GM23338 (cell line): ENCODE results near the gene TCF7L2. TPM values are rescaled to one million over a fixed set of nuclear protein-coding genes. Genes with fewer than 3 reads are reported as not detected.
A peak's percentile ranks its signal among the peaks of the same experiment; 100 is the strongest.

Experiments
- ATAC-seq: fragments of 200-7000 bp; cut with Tn5 transposase; 3 replicates; pipeline ENCODE4 v1.9.1; 2020
- DNase-seq: peaks from one replicate; pipeline ENCODE4 v3.0.0-alpha.2; 2015; ENCODE audit warnings: low spot score
- H2AFZ ChIP-seq: fragments of 200-600 bp; sonication (generic); 2 replicates; pipeline ENCODE4 v1.8.0; 2016; ENCODE audit warnings: antibody characterized with exemption, mild to moderate bottlenecking, moderate library complexity
- H3F3A ChIP-seq: fragments of 200-600 bp; sonication (generic); replicated peaks from 2 replicates; pipeline ENCODE4 v1.8.0; 2017; ENCODE audit warnings: antibody characterized with exemption, mixed run types, low read depth
- H3K27ac ChIP-seq: fragments of 200-600 bp; sonication (generic); 2 replicates; pipeline ENCODE4 v1.6.1; 2016; ENCODE audit warnings: low read depth
- H3K27me3 ChIP-seq: fragments of 200-600 bp; sonication (generic); 2 replicates; pipeline ENCODE4 v1.8.0; 2016; ENCODE audit warnings: mild to moderate bottlenecking, mixed run types, moderate library complexity; ENCODE audit not compliant: insufficient read depth
- H3K36me3 ChIP-seq: fragments of 200-600 bp; sonication (generic); 2 replicates; pipeline ENCODE4 v1.8.0; 2016; ENCODE audit warnings: mild to moderate bottlenecking; ENCODE audit not compliant: insufficient read depth
- H3K4me1 ChIP-seq: fragments of 200-600 bp; sonication (generic); 2 replicates; pipeline ENCODE4 v1.8.0; 2016; ENCODE audit warnings: mild to moderate bottlenecking, moderate library complexity; ENCODE audit not compliant: insufficient read depth
- H3K4me2 ChIP-seq: fragments of 200-600 bp; sonication (generic); 2 replicates; pipeline ENCODE4 v1.7.1; 2017; ENCODE audit warnings: mixed run types
- H3K4me3 ChIP-seq: fragments of 200-600 bp; sonication (generic); 2 replicates; pipeline ENCODE4 v1.6.1; 2016; ENCODE audit warnings: mixed run types
- H3K79me2 ChIP-seq: fragments of 200-600 bp; sonication (generic); replicated peaks from 2 replicates; pipeline ENCODE4 v1.8.0; 2017; ENCODE audit warnings: mild to moderate bottlenecking; ENCODE audit not compliant: insufficient read depth
- H3K9me2 ChIP-seq: fragments of 200-600 bp; sonication (generic); 2 replicates; pipeline ENCODE4 v1.8.0; 2017; ENCODE audit not compliant: insufficient read depth
- H4K20me1 ChIP-seq: fragments of 200-600 bp; sonication (generic); replicated peaks from 2 replicates; pipeline ENCODE4 v1.8.0; 2017; ENCODE audit warnings: mild to moderate bottlenecking; ENCODE audit not compliant: insufficient read depth
- H3K27ac Mint-ChIP-seq: 2 replicates; pipeline ENCODE4 v1.8.0; 2020; ENCODE audit warnings: inconsistent platforms, mild to moderate bottlenecking, moderate library complexity, mixed read lengths
- H3K27me3 Mint-ChIP-seq: 3 replicates; pipeline ENCODE4 v1.8.0; 2022; ENCODE audit warnings: low read depth, mild to moderate bottlenecking, moderate library complexity, mixed read lengths, inconsistent platforms; ENCODE audit not compliant: insufficient read depth, poor library complexity
- H3K36me3 Mint-ChIP-seq: 3 replicates; pipeline ENCODE4 v1.8.0; 2021; ENCODE audit warnings: low read depth, mild to moderate bottlenecking, inconsistent platforms, moderate library complexity, mixed read lengths
- H3K4me1 Mint-ChIP-seq: 3 replicates; pipeline ENCODE4 v1.8.0; 2020; ENCODE audit warnings: mild to moderate bottlenecking, inconsistent platforms, mixed read lengths
- H3K4me3 Mint-ChIP-seq: 3 replicates; pipeline ENCODE4 v1.8.0; 2021; ENCODE audit warnings: moderate library complexity, mild to moderate bottlenecking, inconsistent platforms, mixed read lengths
- H3K9me3 Mint-ChIP-seq: 3 replicates; pipeline ENCODE4 v1.8.0; 2020; ENCODE audit warnings: moderate library complexity, mild to moderate bottlenecking, inconsistent platforms, mixed read lengths
- CREB1 ChIP-seq: fragments of 250-450 bp; sonication (Bioruptor Pico); IDR thresholded peaks from 2 replicates; pipeline ENCODE4 v1.5.0; 2020; ENCODE audit warnings: low read depth, mild to moderate bottlenecking, moderate library complexity
- CTCF ChIP-seq, 2 experiments: fragments of 200-600 bp in 1 of 2; sonication (generic) in 1 of 2; conservative IDR thresholded peaks; 2 replicates each; pipeline versions ENCODE4 v1.5.1 to v1.6.1; 2016 to 2017; ENCODE audit warnings: antibody characterized with exemption in 2 of 2, low read depth in 2 of 2, mild to moderate bottlenecking in 2 of 2, moderate library complexity in 1 of 2
- EZH2phosphoT487 ChIP-seq: fragments of 200-600 bp; sonication (generic); IDR thresholded peaks from one replicate; pipeline ENCODE4 v1.8.1; 2018; ENCODE audit warnings: antibody characterized with exemption; ENCODE audit not compliant: unreplicated experiment
- STAT1 ChIP-seq: IDR thresholded peaks from one replicate; pipeline ENCODE4 v1.6.1; 2016; ENCODE audit warnings: antibody characterized with exemption; ENCODE audit not compliant: unreplicated experiment
- ZNF331 ChIP-seq: fragments of 250-450 bp; sonication (Bioruptor Pico); IDR thresholded peaks from 2 replicates; pipeline ENCODE4 v1.5.0; 2020; ENCODE audit warnings: low read depth, mild to moderate bottlenecking, moderate library complexity
- ZNF462 ChIP-seq: fragments of 250-450 bp; sonication (Bioruptor Pico); IDR thresholded peaks from 2 replicates; pipeline ENCODE4 v1.5.0; 2020; ENCODE audit warnings: mild to moderate bottlenecking, moderate library complexity
- polyA plus RNA-seq: library from polyadenylated mRNA; unstranded; fragments of >200 nt; fragmentation: Nextera tagmentation; extraction: Ambion mirVana; gene quantifications from 2 replicates; pipeline ENCODE4 v1.2.1, GENCODE V29; 2016
- total RNA-seq: library from RNA; depleted of rRNA; stranded (reverse); fragments of >200 nt; shearing (Covaris generic); gene quantifications from 2 replicates; pipeline ENCODE4 v1.2.3, GENCODE V29; 2014
- TF ChIP-seq, protein P1 (sequence below): IDR thresholded peaks from one replicate; pipeline ENCODE4 v1.6.1; 2018; ENCODE audit warnings: antibody characterized with exemption; ENCODE audit not compliant: unreplicated experiment

TCF7L2 gene
- total and polyA plus RNA-seq, 2 experiments from 2014 or later: 32.2 to 80.8 TPM

DNA sequence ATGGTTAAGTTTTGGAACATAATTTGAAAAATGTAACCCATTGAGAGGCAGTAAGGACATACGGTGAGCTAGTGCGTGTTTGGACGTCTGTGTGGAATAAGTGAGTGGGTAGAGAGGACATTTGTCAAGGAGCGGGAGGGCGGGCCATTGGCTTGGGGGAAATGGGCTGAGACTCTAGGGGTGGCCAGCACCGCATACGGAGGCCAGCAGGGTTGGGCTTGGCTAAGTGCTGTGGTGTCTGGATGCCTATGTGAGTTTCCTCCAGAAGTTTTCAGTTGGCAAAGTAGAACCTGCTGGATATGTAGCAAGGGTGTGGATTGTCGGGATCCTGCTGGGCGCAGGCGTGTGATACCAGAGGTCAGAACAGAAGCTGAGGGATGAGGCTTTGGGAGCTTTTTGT is 103.0 kb downstream of the TCF7L2 start:
- ATAC-seq: peak; percentile 66
- Mint-ChIP-seq H3K36me3 (peaks cover 24% of the 10 kb centered on the region; the same call in 2 of the 3 replicates), H3K4me3 (peak overlapping the region; percentile 18; the same call in 2 of the 3 replicates), H3K9me3 (no peaks in the 10 kb centered on the region; the same call in 2 of the 3 replicates), H3K4me1 (peaks cover 65% of the 10 kb centered on the region), H3K27ac (peak overlapping the region; percentile 97), H3K27me3 (peaks cover 12% of the 10 kb centered on the region)
- peak overlapping the region; percentile 94 for H3K27ac ChIP-seq
- H3K36me3 ChIP-seq: no peaks in the 10 kb centered on the region
- no peaks in the 10 kb centered on the region; the same call in 1 of the 2 replicates for H3K9me2 ChIP-seq
- peaks cover 52% of the 10 kb centered on the region for H4K20me1 ChIP-seq
- peak overlapping the region; percentile 31; the same call in 1 of the 2 replicates for H3K4me3 ChIP-seq
- peak overlapping the region; percentile 44 for H3K4me2 ChIP-seq
- peaks cover 19% of the 10 kb centered on the region for H3F3A ChIP-seq
- H3K27me3 ChIP-seq: no peaks in the 10 kb centered on the region
- H3K4me1 ChIP-seq: peaks cover 94% of the 10 kb centered on the region
- DNase-seq: peak; percentile 67
- H3K79me2 ChIP-seq: peaks cover 87% of the 10 kb centered on the region
- no peak for TF ChIP-seq ZNF331 (CRISPR knock-in tag)
- no peak for TF ChIP-seq CTCF (conservative IDR thresholded peaks at IDR 0.05; ENCODE audit: low read depth in 2 of 2)
- TF ChIP-seq, protein P1, sequence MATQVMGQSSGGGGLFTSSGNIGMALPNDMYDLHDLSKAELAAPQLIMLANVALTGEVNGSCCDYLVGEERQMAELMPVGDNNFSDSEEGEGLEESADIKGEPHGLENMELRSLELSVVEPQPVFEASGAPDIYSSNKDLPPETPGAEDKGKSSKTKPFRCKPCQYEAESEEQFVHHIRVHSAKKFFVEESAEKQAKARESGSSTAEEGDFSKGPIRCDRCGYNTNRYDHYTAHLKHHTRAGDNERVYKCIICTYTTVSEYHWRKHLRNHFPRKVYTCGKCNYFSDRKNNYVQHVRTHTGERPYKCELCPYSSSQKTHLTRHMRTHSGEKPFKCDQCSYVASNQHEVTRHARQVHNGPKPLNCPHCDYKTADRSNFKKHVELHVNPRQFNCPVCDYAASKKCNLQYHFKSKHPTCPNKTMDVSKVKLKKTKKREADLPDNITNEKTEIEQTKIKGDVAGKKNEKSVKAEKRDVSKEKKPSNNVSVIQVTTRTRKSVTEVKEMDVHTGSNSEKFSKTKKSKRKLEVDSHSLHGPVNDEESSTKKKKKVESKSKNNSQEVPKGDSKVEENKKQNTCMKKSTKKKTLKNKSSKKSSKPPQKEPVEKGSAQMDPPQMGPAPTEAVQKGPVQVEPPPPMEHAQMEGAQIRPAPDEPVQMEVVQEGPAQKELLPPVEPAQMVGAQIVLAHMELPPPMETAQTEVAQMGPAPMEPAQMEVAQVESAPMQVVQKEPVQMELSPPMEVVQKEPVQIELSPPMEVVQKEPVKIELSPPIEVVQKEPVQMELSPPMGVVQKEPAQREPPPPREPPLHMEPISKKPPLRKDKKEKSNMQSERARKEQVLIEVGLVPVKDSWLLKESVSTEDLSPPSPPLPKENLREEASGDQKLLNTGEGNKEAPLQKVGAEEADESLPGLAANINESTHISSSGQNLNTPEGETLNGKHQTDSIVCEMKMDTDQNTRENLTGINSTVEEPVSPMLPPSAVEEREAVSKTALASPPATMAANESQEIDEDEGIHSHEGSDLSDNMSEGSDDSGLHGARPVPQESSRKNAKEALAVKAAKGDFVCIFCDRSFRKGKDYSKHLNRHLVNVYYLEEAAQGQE: peak; percentile 26
- TF ChIP-seq ZNF462 (CRISPR knock-in tag): peak; percentile 87; the same call in 1 of the 2 replicates
- no peak for TF ChIP-seq EZH2phosphoT487
- TF ChIP-seq CREB1 (CRISPR knock-in tag): no peak
- TF ChIP-seq STAT1: no peak
- no peak overlapping the region for H2AFZ ChIP-seq
